SU-DHL-6 (cell line): Measurements from ENCODE around the gene TMEM238L.

Experiments
- H2AFZ ChIP-seq: fragments of 200-600 bp; sonication (generic); 2 replicates; pipeline ENCODE4 v1.6.1; 2014; ENCODE audit warnings: low read depth, mild to moderate bottlenecking, moderate library complexity, mixed read lengths, antibody characterized with exemption, low read length; ENCODE audit not compliant: severe bottlenecking
- H3F3A ChIP-seq: fragments of 200-600 bp; shearing (Covaris generic); 2 replicates; pipeline ENCODE4 v1.6.0; 2016; ENCODE audit warnings: antibody characterized with exemption, mild to moderate bottlenecking; ENCODE audit not compliant: insufficient read depth
- H3K27ac ChIP-seq: fragments of 200-600 bp; sonication (generic); 2 replicates; pipeline ENCODE4 v1.5.1; 2016; ENCODE audit warnings: low read depth, mild to moderate bottlenecking, low read length, moderate library complexity, mixed read lengths
- H3K27me3 ChIP-seq: fragments of 200-600 bp; sonication (generic), shearing (Covaris generic); 2 replicates; pipeline ENCODE4 v1.6.0; 2014; ENCODE audit warnings: mild to moderate bottlenecking, low read length
- H3K36me3 ChIP-seq: fragments of 200-600 bp; sonication (generic); 2 replicates; pipeline ENCODE4 v1.6.1; 2014; ENCODE audit warnings: mild to moderate bottlenecking, low read length, mixed read lengths
- H3K4me2 ChIP-seq: fragments of 300-600, 200-600 bp; shearing (Covaris generic), sonication (generic); 2 replicates; pipeline ENCODE4 v1.6.0; 2014; ENCODE audit warnings: low read length, low read depth, mild to moderate bottlenecking; ENCODE audit not compliant: poor library complexity, severe bottlenecking
- H3K4me3 ChIP-seq: fragments of 200-600 bp; sonication (generic); 2 replicates; pipeline ENCODE4 v1.5.1; 2014; ENCODE audit warnings: antibody characterized with exemption, low read length, mild to moderate bottlenecking, mixed read lengths; ENCODE audit not compliant: insufficient read depth, poor library complexity, severe bottlenecking
- H3K79me2 ChIP-seq: fragments of 200-600 bp; sonication (generic); 2 replicates; pipeline ENCODE4 v1.6.1; 2014; ENCODE audit warnings: mild to moderate bottlenecking, low read length, moderate library complexity; ENCODE audit not compliant: insufficient read depth
- H3K9ac ChIP-seq: fragments of 200-600 bp; sonication (generic); 2 replicates; pipeline ENCODE4 v1.7.0; 2014; ENCODE audit warnings: mild to moderate bottlenecking, low read length
- H3K9me2 ChIP-seq: fragments of 200-600 bp; sonication (generic); replicated peaks from 2 replicates; pipeline ENCODE4 v1.6.1; 2014; ENCODE audit warnings: low read length; ENCODE audit not compliant: insufficient read depth
- H3K9me3 ChIP-seq: fragments of 200-600 bp; sonication (generic); 2 replicates; pipeline ENCODE4 v1.6.1; 2014; ENCODE audit warnings: low read length, mixed read lengths; ENCODE audit not compliant: insufficient read depth
- H4K20me1 ChIP-seq: fragments of 200-600 bp; sonication (generic); 2 replicates; pipeline ENCODE4 v1.6.1; 2014; ENCODE audit warnings: low read depth, mild to moderate bottlenecking, antibody characterized with exemption, low read length, moderate library complexity, mixed read lengths
- EZH2phosphoT487 ChIP-seq: fragments of 200-600 bp; sonication (generic), shearing (Covaris generic); conservative IDR thresholded peaks from 2 replicates; pipeline ENCODE4 v1.6.1; 2018; ENCODE audit warnings: mild to moderate bottlenecking, antibody characterized with exemption, low read length, moderate library complexity, mixed read lengths
- TF ChIP-seq, protein P1 (sequence below): fragments of 200-600 bp; sonication (generic); IDR thresholded peaks from one replicate; pipeline ENCODE4 v1.5.1; 2017; ENCODE audit warnings: antibody characterized with exemption, mild to moderate bottlenecking, low read length, moderate library complexity; ENCODE audit not compliant: insufficient read depth, poor library complexity, severe bottlenecking

Gene TMEM238L

GRCh38 chr17:10754109-10754508, 49.8 kb downstream of the TMEM238L start:
- no peak overlapping the region for H2AFZ ChIP-seq
- no peaks in the 10 kb centered on the region for H3F3A ChIP-seq
- H3K27me3 ChIP-seq, result no peaks in the 10 kb centered on the region
- no peak overlapping the region for H3K4me3 ChIP-seq
- no peaks in the 10 kb centered on the region for H3K36me3 ChIP-seq
- H3K9me3 ChIP-seq, result no peaks in the 10 kb centered on the region
- no peak for TF ChIP-seq EZH2phosphoT487
- TF ChIP-seq, protein P1, sequence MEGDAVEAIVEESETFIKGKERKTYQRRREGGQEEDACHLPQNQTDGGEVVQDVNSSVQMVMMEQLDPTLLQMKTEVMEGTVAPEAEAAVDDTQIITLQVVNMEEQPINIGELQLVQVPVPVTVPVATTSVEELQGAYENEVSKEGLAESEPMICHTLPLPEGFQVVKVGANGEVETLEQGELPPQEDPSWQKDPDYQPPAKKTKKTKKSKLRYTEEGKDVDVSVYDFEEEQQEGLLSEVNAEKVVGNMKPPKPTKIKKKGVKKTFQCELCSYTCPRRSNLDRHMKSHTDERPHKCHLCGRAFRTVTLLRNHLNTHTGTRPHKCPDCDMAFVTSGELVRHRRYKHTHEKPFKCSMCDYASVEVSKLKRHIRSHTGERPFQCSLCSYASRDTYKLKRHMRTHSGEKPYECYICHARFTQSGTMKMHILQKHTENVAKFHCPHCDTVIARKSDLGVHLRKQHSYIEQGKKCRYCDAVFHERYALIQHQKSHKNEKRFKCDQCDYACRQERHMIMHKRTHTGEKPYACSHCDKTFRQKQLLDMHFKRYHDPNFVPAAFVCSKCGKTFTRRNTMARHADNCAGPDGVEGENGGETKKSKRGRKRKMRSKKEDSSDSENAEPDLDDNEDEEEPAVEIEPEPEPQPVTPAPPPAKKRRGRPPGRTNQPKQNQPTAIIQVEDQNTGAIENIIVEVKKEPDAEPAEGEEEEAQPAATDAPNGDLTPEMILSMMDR, result peak; percentile 43
- no peaks in the 10 kb centered on the region for H3K9me2 ChIP-seq
- no peak overlapping the region for H3K9ac ChIP-seq
- no peaks in the 10 kb centered on the region for H4K20me1 ChIP-seq
- H3K27ac ChIP-seq, result no peak overlapping the region
- no peak overlapping the region for H3K4me2 ChIP-seq
- no peaks in the 10 kb centered on the region for H3K79me2 ChIP-seq

DNA sequence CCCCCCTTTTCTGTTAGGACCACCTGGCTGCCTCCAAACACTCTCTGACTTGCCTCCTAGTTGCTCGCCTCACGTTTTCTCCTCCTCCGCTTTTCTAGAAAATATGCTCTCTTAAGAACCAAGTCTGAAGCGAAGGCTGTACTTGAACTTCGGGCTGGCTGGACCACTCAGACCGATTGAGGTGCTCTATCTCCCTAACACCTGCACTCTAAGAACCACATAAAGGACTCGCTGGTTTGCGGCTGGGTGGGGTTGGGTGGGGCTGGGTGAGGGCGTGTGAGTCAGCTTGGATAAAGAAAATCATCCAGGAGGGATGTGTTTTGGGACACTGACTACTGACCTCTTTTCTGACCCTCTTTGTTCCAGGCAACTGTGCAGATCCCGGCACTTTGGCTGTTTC, 51.2 kb downstream of the TMEM238L start:
- no peaks in the 10 kb centered on the region for H3K36me3 ChIP-seq
- no peaks in the 10 kb centered on the region for H3F3A ChIP-seq
- no peak overlapping the region for H2AFZ ChIP-seq
- no peak overlapping the region for H3K4me2 ChIP-seq
- no peaks in the 10 kb centered on the region for H3K9me3 ChIP-seq
- H3K27me3 ChIP-seq, result no peaks in the 10 kb centered on the region
- no peak overlapping the region for H3K9ac ChIP-seq
- H3K9me2 ChIP-seq, result no peaks in the 10 kb centered on the region
- no peak overlapping the region for H3K4me3 ChIP-seq
- H4K20me1 ChIP-seq, result no peaks in the 10 kb centered on the region
- no peak for TF ChIP-seq EZH2phosphoT487
- TF ChIP-seq, protein P1, result no peak
- H3K27ac ChIP-seq, result no peak overlapping the region
- no peaks in the 10 kb centered on the region for H3K79me2 ChIP-seq

- no peaks in the 10 kb centered on the region for H3K79me2 ChIP-seq
- no peaks in the 10 kb centered on the region for H4K20me1 ChIP-seq
- no peak overlapping the region for H3K9ac ChIP-seq
- no peaks in the 10 kb centered on the region for H3K36me3 ChIP-seq
- H3K4me3 ChIP-seq, result no peak overlapping the region
- TF ChIP-seq, protein P1, result no peak
- no peak for TF ChIP-seq EZH2phosphoT487
- no peak overlapping the region for H2AFZ ChIP-seq
- H3K9me3 ChIP-seq, result no peaks in the 10 kb centered on the region
- no peaks in the 10 kb centered on the region for H3K9me2 ChIP-seq
- no peaks in the 10 kb centered on the region for H3K27me3 ChIP-seq
- H3K4me2 ChIP-seq, result no peak overlapping the region
- no peak overlapping the region for H3K27ac ChIP-seq
- no peaks in the 10 kb centered on the region for H3F3A ChIP-seq
Observed at GRCh38 chr17:10751563-10751962, 52.3 kb downstream of the TMEM238L start.
